Activated CD8-positive, alpha-beta memory T cell treated with anti-CD3 and anti-CD28 coated beads, Interleukin-2, amount 50 U/mL, for 48 hours (primary cell): Measurements from ENCODE around the gene STAT3.
"Not testable (repeated sequence)": the region's sequence is repeated elsewhere in the genome, so short reads cannot be mapped to it uniquely, and the experiment has no call there.

Experiments used
- DNase-seq: peaks from one replicate; pipeline ENCODE4 v3.0.0-alpha.2; 2020

Gene STAT3

GRCh38 chr17:42274253-42274542, 114.0 kb downstream of the STAT3 start:
- no peak for DNase-seq

DNA sequence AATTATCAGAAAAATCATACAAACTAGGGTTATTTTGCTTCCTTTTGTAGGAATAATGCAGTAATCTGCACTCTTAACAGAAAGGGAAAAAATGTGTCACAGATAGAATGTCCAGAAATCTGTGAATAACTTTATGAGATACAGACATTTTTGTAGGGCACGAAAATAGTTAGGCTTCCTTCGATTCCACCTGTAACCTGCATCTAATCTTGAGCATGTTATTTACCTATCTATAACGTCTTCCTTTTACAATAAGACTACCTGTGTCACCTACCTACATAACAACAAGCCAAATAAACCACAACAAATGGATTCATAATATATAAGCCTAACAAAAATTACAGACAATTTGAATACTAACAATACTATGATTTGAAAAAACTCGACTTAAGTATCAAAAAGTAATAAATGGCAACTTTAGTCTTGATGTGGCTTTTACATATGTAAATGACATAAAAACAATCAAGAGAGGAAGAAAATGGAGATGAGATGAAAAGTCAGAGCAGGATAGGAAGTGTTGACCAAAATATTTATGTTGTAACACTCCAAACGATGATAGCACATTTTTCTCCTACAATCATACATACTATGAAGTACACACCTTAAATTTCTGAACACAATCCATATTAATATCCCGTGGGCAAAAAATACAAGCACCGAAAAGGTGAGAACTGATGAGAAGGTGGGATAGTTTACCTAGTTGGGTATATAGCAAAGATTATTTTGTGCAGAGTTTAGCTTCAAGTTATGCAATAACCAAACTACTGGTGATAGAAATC, 114.6 kb downstream of the STAT3 start:
- no peak for DNase-seq

- DNase-seq: no peak
These were observed 115.9 kb downstream of the STAT3 start for GRCh38 chr17:42272162-42272907.

DNA sequence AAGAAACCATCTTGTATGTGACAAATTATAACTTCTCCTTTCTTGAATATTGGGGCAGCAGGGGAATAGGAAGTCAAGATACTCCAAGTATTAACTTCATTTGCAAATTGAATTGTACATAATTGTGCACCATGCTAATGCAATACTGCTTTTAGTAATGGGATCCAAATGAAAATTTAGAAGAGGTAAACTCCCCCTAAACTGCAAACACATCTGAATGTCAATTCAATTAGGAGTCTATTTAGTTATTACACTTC, 116.5 kb downstream of the STAT3 start:
- DNase-seq: no peak

DNA sequence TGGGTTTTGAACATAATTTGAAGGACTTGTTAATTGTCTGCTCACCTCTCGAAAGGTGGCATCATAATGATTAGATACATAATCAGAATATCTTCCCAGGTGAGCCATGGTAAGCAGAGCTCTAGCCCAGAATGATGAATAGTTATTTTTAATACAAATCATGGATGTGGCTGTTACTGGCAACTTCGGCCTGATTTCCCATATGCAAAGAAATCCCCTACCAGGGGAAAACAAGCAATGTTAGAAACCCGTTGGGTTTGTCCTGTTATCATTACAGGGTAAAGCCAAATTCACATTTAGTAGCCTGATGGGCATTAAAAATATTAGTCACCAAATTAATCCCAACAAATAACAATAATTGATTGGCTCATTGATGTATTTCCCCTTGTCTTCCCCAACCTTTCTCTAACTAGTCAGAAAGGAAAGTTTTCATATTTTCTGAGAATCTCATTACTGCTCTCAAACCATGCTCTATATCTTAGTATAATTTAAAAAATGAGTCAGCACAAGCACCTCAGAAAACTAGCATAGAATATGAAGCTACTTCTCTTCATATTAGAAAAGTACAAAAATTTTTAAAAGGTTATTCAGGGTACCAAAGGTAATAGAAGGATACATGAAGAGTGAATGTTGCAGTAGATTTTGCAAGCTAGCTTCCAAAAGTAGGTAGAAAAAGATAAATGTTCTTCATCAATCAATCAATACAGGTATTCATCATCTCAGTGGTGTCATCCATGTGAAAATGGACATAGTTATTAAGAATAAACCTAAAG, 117.0 kb downstream of the STAT3 start:
- no peak for DNase-seq

DNA sequence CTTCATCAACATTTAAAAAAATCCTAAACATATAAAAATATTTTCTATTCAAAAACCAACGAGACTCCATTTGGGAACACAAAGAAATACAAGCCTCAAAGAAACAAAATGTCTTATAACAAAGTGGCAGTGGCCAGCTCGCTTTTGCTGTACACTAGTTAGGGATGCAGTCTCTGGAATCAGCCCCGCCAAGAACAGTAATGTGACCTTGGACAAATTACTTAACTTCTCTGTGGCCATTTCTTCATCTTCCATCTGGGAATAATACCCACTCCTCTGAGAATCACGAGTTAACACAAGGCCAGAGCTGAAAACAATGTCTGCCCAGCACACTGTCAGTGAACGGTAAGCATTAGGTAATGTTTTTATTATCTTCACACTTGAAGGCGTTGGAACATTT, 117.6 kb downstream of the STAT3 start:
- no peak for DNase-seq

DNA sequence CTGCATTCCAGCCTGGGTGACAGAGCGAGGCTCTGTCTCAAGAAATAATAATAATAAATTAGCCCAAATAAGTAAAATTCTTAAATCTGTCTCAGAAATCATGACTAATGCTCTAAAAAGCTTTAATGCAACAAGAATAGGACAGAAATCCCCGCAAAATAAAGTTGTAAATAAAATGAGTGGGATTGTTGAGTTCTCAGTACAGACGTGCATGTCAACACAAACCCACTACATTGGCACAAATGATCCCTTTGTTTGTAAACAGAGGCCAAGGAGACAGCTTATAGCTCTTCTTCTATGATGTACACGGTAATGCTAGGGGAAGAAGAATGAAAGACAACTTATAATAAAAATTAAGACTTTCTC, 118.1 kb downstream of the STAT3 start:
- DNase-seq: no peak

- DNase-seq: no peak
These were observed 120.0 kb downstream of the STAT3 start for GRCh38 chr17:42268236-42268635.

GRCh38 chr17:42266918-42267766, 121.1 kb downstream of the STAT3 start:
- DNase-seq: no peak

DNA sequence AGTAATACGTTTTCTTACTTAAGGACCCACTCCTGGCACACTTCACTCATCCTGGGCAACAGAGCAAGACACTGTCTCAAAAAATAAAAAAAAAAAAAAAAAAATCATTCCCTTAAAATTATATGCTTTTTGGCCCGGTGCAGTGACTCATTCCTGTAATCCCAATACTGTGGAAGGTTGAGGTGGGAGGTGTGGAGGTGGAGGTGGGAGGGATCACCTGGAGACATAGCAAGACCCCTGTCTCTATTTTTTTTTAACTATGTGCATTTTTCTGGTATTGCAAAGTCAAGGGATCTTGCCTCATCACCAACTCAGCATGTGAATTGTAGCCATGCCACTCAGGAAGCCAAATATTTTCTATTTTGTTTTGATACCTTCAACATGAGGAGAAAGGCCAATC, 121.8 kb downstream of the STAT3 start:
- DNase-seq: no peak

DNA sequence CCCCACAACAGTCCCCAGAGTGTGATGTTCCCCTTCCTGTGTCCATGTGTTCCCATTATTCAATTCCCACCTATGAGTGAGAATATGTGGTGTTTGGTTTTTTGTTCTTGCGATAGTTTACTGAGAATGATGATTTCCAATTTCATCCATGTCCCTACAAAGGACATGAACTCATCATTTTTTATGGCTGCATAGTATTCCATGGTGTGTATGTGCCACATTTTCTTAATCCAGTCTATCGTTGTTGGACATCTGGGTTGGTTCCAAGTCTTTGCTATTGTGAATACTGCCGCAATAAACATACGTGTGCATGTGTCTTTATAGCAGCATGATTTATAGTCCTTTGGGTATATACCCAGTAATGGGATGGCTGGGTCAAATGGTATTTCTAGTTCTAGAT, 123.9 kb downstream of the STAT3 start:
- DNase-seq: not testable (repeated sequence)
